ENCODE data around the gene STAT3.
A peak's percentile ranks its signal among the peaks of the same experiment; 100 is the strongest.
"Not testable (repeated sequence)": the region's sequence is repeated elsewhere in the genome, so short reads cannot be mapped to it uniquely, and the experiment has no call there.

STAT3 gene

GRCh38 chr17:42378959-42379594, 9.2 kb downstream of the STAT3 start:
- peak; percentile 50 for DNase-seq

- no peak for DNase-seq
Observed at GRCh38 chr17:42378359-42378958, 9.8 kb downstream of the STAT3 start.

- DNase-seq, result no peak
Observed at GRCh38 chr17:42373896-42374295, 14.3 kb downstream of the STAT3 start.

GRCh38 chr17:42372142-42372541, 16.1 kb downstream of the STAT3 start:
- DNase-seq, result no peak

- DNase-seq, result not testable (repeated sequence)
Observed at GRCh38 chr17:42368797-42369561, 19.3 kb downstream of the STAT3 start.

- not testable (repeated sequence) for DNase-seq
Observed at GRCh38 chr17:42368310-42368709, 19.9 kb downstream of the STAT3 start.

- not testable (repeated sequence) for DNase-seq
Observed at GRCh38 chr17:42366176-42367023, 21.8 kb downstream of the STAT3 start.

GRCh38 chr17:42365136-42365535, 23.1 kb downstream of the STAT3 start:
- peak; percentile 69 for DNase-seq

GRCh38 chr17:42363767-42364585, 24.3 kb downstream of the STAT3 start:
- no peak for DNase-seq

DNA sequence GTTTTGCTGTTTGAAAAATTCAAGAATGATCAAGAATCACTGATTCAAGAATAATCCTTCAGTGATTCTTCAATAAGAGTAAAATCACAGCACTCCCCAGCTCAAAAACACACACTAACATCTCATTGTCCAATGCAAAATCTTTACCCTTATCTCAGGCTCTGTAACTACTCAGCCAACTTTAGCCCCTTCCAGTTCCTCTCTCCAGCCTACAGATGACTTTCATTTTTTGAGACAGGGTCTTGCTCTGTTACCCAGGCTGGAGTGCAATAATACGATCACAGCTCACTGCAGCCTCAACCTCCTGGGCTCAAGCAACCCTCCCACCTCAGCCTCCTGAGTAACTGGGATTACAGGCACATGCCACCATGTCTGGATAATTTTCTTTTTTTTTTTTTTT, 25.0 kb downstream of the STAT3 start:
- no peak for DNase-seq

DNA sequence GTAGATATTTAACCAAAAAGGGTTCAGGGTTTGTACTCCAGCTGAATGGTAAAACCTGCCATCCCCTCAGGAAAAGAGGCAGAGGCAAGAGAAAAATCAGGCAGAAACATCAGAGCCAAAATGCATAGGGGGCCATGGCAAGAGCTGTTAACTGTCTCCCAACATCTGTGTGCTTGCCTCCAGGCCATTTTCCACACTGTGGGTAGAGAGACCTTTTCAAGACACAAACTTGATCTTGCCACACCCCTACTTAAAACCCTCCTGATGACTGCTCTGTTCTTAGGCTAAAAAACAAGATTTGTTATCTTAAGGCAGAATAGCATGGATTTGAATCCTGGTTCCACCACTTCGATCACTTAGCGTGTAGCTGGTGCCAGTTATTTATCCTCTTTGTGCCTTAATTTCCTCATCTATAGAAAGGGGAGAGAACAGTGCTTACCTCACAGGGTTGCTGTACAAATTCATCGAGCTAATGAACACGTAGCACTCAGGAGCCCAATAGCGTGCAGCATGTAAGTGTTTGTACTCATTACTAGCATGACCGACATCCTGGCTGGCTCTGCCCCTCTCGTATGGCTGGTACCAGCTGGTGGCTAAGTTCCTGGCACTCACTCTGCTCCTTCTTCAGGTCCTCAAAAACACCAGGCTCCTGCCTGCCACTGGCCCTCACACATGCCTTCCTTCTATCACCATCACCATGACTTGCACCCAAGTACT, 25.8 kb downstream of the STAT3 start:
- DNase-seq, result no peak

- peak; percentile 77 for DNase-seq
Observed at GRCh38 chr17:42361781-42362186, 26.5 kb downstream of the STAT3 start.

- not testable (repeated sequence) for DNase-seq
Observed at GRCh38 chr17:42360388-42360787, 27.9 kb downstream of the STAT3 start.

DNA sequence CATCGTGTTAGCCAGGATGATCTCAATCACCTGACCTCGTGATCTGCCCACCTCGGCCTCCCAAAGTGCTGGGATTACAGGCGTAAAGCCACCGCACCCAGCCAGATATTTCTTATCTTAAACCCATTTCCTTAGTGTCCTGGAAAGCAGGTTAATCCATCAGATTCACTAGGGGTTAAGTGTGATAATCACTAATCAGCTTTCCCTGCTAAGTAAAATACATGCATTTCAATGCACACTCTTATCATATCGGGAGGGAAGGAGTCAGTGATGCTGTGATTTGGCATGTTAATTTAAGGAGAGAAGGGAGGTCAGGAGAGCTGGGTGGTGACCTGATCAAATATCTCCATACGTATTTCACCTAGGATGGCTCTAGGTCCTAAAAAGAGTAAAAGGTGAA, 29.1 kb downstream of the STAT3 start:
- DNase-seq, result no peak

- DNase-seq, result no peak
Observed at GRCh38 chr17:42358434-42358833, 29.8 kb downstream of the STAT3 start.

GRCh38 chr17:42354956-42355843, 33.0 kb downstream of the STAT3 start:
- DNase-seq, result no peak

GRCh38 chr17:42348104-42348503, 40.1 kb downstream of the STAT3 start:
- no peak for DNase-seq

DNA sequence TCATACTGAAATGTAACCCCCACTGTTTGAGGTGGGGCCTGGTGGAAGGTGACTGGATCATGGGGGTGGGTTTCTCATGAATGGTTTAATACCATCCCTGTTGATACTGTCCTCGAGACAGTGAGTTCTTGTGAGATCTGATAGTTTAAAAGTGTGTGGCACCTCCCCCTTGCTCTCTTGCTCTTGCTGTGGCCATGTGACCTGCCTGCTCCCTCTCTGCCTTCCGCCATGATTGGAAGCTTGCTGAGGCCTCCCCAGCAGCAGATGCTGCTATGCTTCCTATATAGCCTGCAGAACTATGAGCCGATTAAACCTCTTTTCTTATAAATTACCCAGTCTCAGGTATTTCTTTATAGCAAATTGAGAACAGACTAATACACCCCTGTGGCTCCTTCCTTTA, 40.6 kb downstream of the STAT3 start:
- DNase-seq, result no peak

- no peak for DNase-seq
Observed at GRCh38 chr17:42347198-42347597, 41.0 kb downstream of the STAT3 start.

DNA sequence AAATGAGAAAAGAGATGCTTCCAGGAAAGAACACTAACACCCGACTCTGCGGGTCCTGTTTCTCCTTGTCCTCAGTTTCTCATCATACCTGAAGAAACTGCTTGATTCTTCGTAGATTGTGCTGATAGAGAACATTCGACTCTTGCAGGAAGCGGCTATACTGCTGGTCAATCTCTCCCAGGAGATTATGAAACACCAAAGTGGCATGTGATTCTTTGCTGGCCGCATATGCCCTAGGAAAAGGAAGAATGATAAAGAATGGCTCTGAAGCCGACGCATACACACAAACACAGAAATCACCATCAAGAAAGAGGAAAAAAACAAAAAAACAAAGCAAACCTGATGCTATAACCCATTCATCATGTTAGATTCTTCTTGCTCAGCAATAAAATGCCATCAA, 41.8 kb downstream of the STAT3 start:
- no peak for DNase-seq
